Upper lobe of left lung (tissue), 6 donors: ENCODE measurements around the gene CCDC88B. TPM values are rescaled to one million over a fixed set of nuclear protein-coding genes. Genes with fewer than 3 reads are reported as not detected.

Experiments
- ATAC-seq, 2 donors: fragments of 200-7000 bp; cut with Tn5 transposase; one replicate each; pipeline ENCODE4 v1.9.1; 2022; ENCODE audit warnings: mild to moderate bottlenecking in 2 of 2, moderate library complexity in 2 of 2; ENCODE audit not compliant: low FRiP score in 2 of 2
- DNase-seq, 2 donors: peaks; one replicate each; pipeline ENCODE4 v3.0.0-alpha.2; 2019 to 2020
- H3K27ac ChIP-seq, 4 donors: fragments of 200-600 bp; sonication (generic); one replicate each; pipeline ENCODE4 v1.5.1; 2016 to 2019
- H3K27me3 ChIP-seq, 4 donors: fragments of 200-600 bp; sonication (generic); one replicate each; pipeline ENCODE4 v1.5.1; 2017 to 2019
- H3K36me3 ChIP-seq, 4 donors: fragments of 200-600 bp; sonication (generic); one replicate each; pipeline ENCODE4 v1.5.1; 2016 to 2019
- H3K4me1 ChIP-seq, 4 donors: fragments of 200-600 bp; sonication (generic); one replicate each; pipeline ENCODE4 v1.5.1; 2018 to 2019
- H3K4me3 ChIP-seq, 4 donors: fragments of 200-600 bp; sonication (generic); one replicate each; pipeline ENCODE4 v1.5.1; 2017 to 2019; ENCODE audit warnings: mild to moderate bottlenecking in 2 of 4, moderate library complexity in 1 of 4
- H3K9me3 ChIP-seq, 4 donors: fragments of 200-600 bp; sonication (generic); one replicate each; pipeline ENCODE4 v1.5.1; 2018 to 2019
- CTCF ChIP-seq, 6 experiments: fragments of 450-650 bp in 4 of 6; fragments of 200-600 bp in 2 of 6; sonication (generic) in 2 of 6; IDR thresholded peaks; one replicate each; pipeline ENCODE4 v1.5.1; 2016 to 2019; ENCODE audit warnings: antibody characterized with exemption in 6 of 6
- EP300 ChIP-seq, 4 donors: sonication (generic); formaldehyde crosslinking; IDR thresholded peaks; one replicate each; pipeline ENCODE4 v1.5.1; 2017; ENCODE audit warnings: antibody characterized with exemption in 4 of 4, control low read depth in 2 of 4
- POLR2A ChIP-seq, 4 donors: fragments of 450-650 bp; IDR thresholded peaks; one replicate each; pipeline ENCODE4 v1.5.1; 2016 to 2017; ENCODE audit warnings: antibody characterized with exemption in 4 of 4, mild to moderate bottlenecking in 2 of 4
- POLR2AphosphoS5 ChIP-seq, 2 donors: sonication (generic); formaldehyde crosslinking; IDR thresholded peaks; one replicate each; pipeline ENCODE4 v1.5.1; 2017; ENCODE audit warnings: antibody characterized with exemption in 2 of 2
- WGBS, 2 donors: methylation state at CpG; one replicate each; pipeline ENCODE4 v1.1.5; 2017 to 2018; 5-methylcytosine and 5-hydroxymethylcytosine counted together
- total RNA-seq, 6 donors: library from RNA; depleted of rRNA in 4 of 6; stranded (reverse); fragments of >200 nt in 4 of 6; gene quantifications; one replicate each; pipeline versions ENCODE4 v1.1.0 to v1.2.1, GENCODE V29; 2016 to 2021
- donor health status: DM: no; HTN: no; CAD: no; lungs with moderate emphysema.
- donor health status: DM: no; HTN: yes; CAD: no; lungs with severe emphysema.

CCDC88B gene
- total RNA-seq, 6 donors from 2014 or later: 12.6 to 138 (median 37.2) TPM

GRCh38 chr11:64385945-64386704 lies 46.1 kb downstream of the CCDC88B start:
- Histone ChIP-seq H3K36me3 (no peaks in the 10 kb centered on the region), H3K27me3 (no peaks in the 10 kb centered on the region), H3K27ac (no peak overlapping the region), H3K9me3 (no peaks in the 10 kb centered on the region), H3K4me1 (peaks cover 0 to 15% (median 6%) of the 10 kb centered on the region in 4 donors), H3K4me3 (no peak overlapping the region)
- peak in 1 of 2 donors; percentile 36 for DNase-seq
- no peak for ATAC-seq
- 82 to 84% methylated on average over 11 of the region's 11 CpGs for WGBS, 2 donors
- TF ChIP-seq EP300 (IDR thresholded peaks at IDR 0.05) (no peak), POLR2A (IDR thresholded peaks at IDR 0.05) (no peak), POLR2AphosphoS5 (IDR thresholded peaks at IDR 0.05) (no peak), CTCF (IDR thresholded peaks at IDR 0.05) (no peak)

- H3K27me3 ChIP-seq: no peaks in the 10 kb centered on the region
- no peak for ATAC-seq
- no peak overlapping the region for H3K4me3 ChIP-seq
- TF ChIP-seq POLR2A (IDR thresholded peaks at IDR 0.05) (no peak), EP300 (IDR thresholded peaks at IDR 0.05) (no peak), CTCF (IDR thresholded peaks at IDR 0.05) (no peak), POLR2AphosphoS5 (IDR thresholded peaks at IDR 0.05) (no peak)
- H3K4me1 ChIP-seq: peaks cover 0 to 15% (median 6%) of the 10 kb centered on the region in 4 donors
- no peaks in the 10 kb centered on the region for H3K9me3 ChIP-seq
- H3K36me3 ChIP-seq: no peaks in the 10 kb centered on the region
- no peak for DNase-seq
- no peak overlapping the region for H3K27ac ChIP-seq
Measured at GRCh38 chr11:64387916-64388315, 47.9 kb downstream of the CCDC88B start.

GRCh38 chr11:64388894-64389293 lies 48.9 kb downstream of the CCDC88B start:
- no peak overlapping the region for H3K27ac ChIP-seq
- DNase-seq (no peak), ATAC-seq (no peak)
- TF ChIP-seq EP300 (IDR thresholded peaks at IDR 0.05) (no peak), CTCF (IDR thresholded peaks at IDR 0.05) (no peak), POLR2AphosphoS5 (IDR thresholded peaks at IDR 0.05) (no peak), POLR2A (IDR thresholded peaks at IDR 0.05) (no peak)
- H3K4me1 ChIP-seq: peaks cover 0 to 15% (median 6%) of the 10 kb centered on the region in 4 donors
- WGBS, 2 donors: 78 to 87% methylated on average over 7 to 10 of the region's 10 CpGs
- H3K36me3 ChIP-seq: no peaks in the 10 kb centered on the region
- H3K4me3 ChIP-seq: no peak overlapping the region
- H3K9me3 ChIP-seq: no peaks in the 10 kb centered on the region
- H3K27me3 ChIP-seq: no peaks in the 10 kb centered on the region

- DNase-seq (no peak), ATAC-seq (no peak)
- WGBS, 2 donors: 93 to 100% methylated on average over 2 of the region's 2 CpGs
- Histone ChIP-seq H3K27me3 (no peaks in the 10 kb centered on the region), H3K4me1 (peaks cover 0 to 15% (median 4%) of the 10 kb centered on the region in 4 donors), H3K9me3 (no peaks in the 10 kb centered on the region), H3K36me3 (no peaks in the 10 kb centered on the region), H3K4me3 (no peak overlapping the region), H3K27ac (no peak overlapping the region)
- TF ChIP-seq POLR2A (IDR thresholded peaks at IDR 0.05) (no peak), POLR2AphosphoS5 (IDR thresholded peaks at IDR 0.05) (no peak), CTCF (IDR thresholded peaks at IDR 0.05) (no peak), EP300 (IDR thresholded peaks at IDR 0.05) (no peak)
Measured at GRCh38 chr11:64389851-64390250, 49.8 kb downstream of the CCDC88B start.

GRCh38 chr11:64390558-64390957 lies 50.6 kb downstream of the CCDC88B start:
- 82 to 85% methylated on average over 1 to 3 of the region's 3 CpGs for WGBS, 2 donors
- no peak for TF ChIP-seq EP300 (IDR thresholded peaks at IDR 0.05)
- TF ChIP-seq POLR2AphosphoS5 (IDR thresholded peaks at IDR 0.05): no peak
- no peak for TF ChIP-seq CTCF (IDR thresholded peaks at IDR 0.05)
- TF ChIP-seq POLR2A (IDR thresholded peaks at IDR 0.05): no peak
- H3K27ac ChIP-seq: no peak overlapping the region
- H3K4me3 ChIP-seq: no peak overlapping the region
- DNase-seq (no peak), ATAC-seq (no peak)
- no peaks in the 10 kb centered on the region for H3K9me3 ChIP-seq
- H3K27me3 ChIP-seq: no peaks in the 10 kb centered on the region
- H3K4me1 ChIP-seq: peaks cover 0 to 9% (median 3%) of the 10 kb centered on the region in 4 donors
- H3K36me3 ChIP-seq: no peaks in the 10 kb centered on the region
